GM21717 (cell line): ENCODE results near the gene CC2D2A.

ENCODE experiments used
- ATAC-seq: cut with Tn5 transposase; IDR thresholded peaks from one replicate; pipeline ENCODE4 v1.9.1; 2021; ENCODE audit warnings: mild to moderate bottlenecking, moderate library complexity; ENCODE audit not compliant: unreplicated experiment

The CC2D2A gene

DNA sequence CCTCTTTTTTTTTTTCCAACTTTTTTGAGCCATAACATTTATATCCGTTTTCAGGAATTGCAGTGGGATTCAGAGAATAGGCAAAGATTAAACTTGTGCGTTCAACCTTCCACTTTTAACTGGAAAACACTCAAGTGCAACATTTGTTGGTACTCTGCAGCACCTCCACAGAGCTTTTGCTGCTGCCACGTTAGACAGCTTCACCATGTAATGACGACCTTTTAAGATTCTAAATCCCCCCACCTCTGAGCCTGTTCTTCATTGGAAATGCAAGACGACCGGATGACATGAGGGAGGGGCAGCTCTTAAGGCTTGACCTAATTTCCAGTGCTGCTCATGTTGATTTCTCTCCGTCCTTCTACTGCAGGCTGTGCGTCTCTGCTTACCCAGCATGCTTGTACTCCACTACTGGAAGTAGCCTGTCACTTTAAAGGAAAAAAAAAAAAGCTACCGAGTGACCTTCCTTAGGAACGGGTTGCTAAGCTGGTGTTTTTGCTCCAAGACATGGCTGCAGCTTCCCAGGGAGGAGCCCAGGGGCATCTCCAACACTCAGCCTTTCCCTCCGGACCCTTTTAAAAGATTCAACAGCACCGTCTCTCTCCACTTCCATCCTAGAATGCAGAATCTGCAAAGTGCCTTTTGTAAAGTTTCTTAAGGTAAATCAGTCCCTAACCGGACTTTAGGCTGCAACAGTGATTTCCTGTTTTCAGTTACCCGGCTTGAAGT is at the start of gene CC2D2A:
TSS of gene CC2D2A (plus strand) at position 481 of the 726 bp plus-strand sequence. CDS start 6,051 bp downstream, outside the sequence.
- no peak for ATAC-seq

DNA sequence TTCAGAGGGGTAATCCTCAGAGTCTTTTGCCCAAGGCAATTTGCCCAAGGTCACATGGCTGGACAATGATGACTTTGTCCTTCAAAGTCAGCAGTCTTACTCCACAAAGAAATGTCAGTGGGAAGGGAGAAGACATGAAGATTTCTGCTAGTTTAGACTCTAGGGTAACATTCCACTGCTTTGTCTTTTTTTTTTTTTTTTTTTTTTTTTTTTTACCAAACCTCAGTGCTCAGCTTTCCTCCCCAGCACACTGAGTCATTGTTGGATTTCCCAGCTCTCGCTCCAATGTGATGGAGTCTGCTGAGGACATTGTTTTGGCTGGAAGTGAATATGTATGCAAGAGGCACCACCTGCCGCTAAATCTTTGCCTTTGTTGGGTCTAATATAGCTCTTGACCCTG is 49.0 kb upstream of the CC2D2A start:
- no peak for ATAC-seq

DNA sequence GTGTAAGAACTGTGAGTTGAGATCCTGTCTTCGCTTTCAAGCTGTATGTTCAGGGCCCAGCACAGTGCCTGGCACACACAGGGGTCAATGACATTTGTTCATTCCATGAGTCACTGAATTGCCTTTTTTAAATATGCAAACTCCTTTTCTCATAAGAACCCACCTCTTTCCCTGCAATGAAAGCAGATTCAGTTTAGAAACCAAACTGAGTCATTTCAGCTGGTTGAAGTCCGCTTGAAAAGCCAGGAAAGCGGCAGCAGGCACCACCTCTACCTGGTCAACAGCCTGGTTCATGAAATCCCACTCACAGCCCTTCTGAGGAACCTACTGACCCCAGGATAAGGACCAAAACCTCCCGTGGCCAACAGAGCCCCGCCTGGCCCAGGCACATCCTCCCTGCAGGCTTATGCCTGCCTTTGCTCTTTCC is 46.4 kb upstream of the CC2D2A start:
- peak; percentile 62 for ATAC-seq

DNA sequence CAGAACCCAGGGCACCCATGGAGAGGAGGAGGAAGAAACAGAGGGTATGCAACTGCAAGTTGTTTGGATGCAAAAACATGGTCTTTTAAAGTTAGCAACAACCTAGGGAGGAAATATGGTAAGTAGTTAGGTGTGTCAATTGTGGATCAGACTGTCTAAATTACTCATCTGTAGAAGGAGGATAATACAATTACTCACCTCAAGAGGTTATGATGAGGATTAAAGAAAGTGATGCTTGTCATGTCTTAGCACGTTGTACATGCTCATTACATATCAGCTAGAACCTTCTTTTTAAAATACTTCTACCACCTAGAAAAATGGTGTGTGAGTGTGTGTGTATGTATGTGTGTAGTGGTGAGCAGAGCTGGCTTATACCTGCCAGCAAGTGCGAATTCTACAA is 44.2 kb upstream of the CC2D2A start:
- no peak for ATAC-seq

DNA sequence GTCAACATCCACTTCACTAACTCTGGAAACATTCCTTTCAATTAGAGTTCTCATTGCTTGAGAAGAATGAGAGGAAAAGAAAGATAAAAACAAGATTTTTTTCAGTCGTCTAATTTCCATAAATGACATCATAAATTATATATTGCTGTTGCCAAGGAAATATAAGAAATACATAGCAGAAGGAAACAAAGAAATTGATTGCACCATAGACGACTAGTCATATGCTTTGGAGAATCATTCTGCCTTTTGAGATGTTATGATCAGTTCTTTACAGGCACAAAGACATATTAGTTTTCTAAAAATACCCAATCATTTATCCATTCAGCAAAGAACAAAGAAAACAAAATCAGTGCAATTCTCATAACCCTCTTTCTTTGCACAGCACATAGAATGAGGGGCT is 42.5 kb upstream of the CC2D2A start:
- no peak for ATAC-seq

DNA sequence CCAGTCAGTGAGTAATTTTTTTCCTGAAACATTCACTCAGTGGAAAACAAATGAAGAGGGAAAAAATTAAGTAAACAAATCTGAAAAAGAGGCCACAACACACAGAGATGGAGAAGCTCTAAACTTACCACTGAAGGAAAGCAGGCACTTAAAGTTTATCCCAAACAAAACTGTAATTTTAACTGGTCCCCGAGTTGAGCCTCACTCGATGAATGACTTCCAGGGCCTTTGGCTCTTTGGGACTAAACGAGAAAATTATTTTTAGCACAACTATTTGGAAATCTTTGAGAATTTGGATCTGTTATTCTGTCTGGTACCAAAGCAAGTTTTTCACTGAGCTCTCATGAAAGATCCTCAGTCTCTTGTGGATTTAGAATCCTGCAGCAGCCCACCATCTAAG is 42.0 kb upstream of the CC2D2A start, which contains the start of gene C1QTNF7:
TSS of gene C1QTNF7 (plus strand) at position 333 of the 400 bp plus-strand sequence. CDS start 7,711 bp downstream, outside the sequence.
- ATAC-seq = no peak

DNA sequence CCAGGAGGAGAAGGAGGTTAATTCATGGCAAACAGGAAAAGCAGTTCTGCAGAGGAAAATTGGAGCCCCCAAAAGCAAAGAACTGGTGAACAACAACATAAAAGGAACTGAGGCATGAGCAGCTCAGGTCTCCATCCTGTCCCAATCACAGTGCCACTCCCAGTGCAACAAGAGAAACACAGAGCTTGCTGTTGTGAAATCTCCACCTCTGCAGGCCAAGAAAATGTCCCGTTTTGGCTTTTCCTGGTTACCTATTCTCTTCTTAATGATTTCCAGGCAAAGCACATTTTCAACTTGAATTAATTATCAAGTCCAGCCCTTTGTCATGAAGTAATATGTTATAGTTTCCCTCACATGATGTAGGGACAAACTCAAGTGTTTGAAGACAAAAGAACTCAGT is 41.1 kb upstream of the CC2D2A start:
- ATAC-seq = no peak

DNA sequence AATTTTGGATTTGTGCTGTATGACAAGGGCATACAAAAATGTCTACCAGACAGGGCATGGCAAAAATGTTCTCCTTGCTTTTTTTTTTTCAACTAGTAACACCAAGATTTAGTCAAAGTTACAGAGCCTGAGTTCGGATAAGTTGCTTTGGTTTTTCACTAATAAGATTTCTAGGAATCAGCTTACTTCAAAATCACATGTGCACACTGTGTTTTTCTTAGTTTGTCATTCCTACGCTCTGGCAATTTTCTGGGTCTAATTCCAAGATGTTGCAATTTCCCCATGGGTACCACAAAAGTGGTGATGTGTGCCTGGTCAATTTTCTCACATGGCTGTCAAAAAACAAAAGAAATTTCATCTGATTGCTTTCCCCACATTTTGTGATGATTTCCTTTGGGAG is 35.6 kb upstream of the CC2D2A start:
- no peak for ATAC-seq

DNA sequence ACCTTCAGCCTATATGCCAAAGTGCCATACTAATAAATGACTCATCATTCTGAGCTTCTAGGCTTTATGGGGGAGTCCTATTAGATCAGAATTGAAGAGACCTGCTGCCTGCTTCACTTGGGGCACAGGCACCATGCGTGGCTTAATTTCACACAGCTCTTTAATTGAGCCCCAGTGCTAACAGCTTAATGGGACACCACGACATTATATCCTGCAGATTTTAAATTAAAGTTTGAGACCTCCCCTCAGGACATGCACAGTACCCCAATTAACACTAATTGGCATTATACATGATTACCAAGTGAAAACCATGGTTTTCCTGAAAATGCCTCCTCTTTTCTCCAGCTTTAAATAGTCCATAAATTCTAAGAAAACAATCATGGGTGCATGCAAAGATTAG is 35.0 kb upstream of the CC2D2A start:
- no peak for ATAC-seq

DNA sequence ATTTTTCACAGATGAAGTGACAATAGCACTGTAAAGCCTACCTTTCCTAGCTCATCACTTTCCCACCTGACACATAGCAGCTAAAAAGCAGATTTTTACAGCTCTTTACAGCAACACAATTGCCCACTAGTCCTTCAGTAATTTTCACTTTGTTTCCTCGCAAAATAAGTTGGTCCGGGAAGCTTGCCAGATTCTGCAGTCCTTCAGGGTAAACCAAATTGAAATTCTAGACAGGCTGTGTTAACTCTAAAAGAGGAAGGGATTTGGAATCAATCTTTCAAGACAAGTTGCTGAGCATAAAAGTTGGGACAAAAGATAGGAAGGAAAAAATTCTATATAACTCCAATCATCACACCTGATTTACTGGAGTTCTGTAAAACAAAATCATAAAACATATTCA is 33.2 kb upstream of the CC2D2A start:
- ATAC-seq = no peak

DNA sequence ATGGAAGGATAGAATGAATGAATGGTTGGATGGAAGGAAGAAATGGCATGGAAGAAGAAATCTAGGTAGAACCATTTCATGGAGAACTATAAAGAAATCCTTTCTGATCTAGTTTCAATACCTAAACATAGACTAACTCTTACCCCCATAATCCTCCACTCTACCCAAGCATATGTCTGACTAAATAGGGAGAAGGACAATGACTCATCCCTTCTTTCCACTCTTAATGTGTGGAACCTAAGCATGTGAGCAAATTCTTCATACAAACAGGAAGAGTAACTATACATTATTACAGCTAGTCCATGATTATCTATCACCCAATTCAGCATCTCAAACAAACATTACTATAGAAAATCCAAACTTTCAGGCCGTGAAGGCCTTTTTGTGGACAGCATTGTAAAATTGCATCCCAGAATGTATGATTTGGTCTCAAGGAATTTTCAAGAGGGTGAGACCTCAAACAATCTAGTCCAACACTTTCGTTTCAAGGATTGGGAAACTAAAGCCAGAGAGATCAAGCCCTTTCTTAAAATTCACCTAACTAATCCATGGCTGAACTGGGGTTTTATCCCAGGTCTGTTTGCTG is 30.6 kb upstream of the CC2D2A start:
- ATAC-seq = no peak

DNA sequence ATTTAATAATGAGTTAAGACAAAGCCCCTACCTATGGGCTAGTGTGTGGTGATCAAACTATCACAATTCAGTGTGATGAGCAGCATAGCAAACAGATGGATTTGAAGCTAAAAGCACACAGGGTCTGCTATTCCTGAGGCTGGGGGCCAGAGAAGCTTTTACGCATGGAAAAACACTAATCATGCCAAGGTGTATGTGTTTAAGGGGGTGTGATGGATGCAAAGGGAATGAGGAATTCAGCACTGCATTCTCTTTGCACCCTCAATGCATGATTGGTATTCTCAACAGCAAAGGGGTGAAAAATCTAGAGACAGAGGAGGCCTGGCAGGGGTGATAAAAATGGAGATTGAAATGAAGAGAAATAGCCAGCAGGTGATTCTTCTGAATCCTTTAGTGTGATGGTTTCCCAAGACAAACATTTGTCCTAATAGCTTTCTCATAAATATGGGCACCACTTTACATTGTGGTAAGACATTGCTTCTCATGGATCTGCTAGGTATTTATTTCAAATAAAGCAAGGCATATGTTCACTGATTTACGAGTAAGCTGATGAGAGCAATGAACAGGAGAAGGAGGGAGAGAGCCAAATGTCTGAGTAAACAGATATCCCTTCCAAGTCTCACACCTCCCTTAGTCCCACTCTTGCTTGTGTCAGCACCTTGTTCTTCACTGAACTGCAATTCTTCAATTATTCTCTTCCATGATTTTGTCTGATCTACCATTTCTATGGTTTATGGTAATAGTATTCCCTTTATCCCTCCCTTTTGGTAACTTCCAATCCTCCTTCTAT is 26.1 kb upstream of the CC2D2A start:
- no peak for ATAC-seq

DNA sequence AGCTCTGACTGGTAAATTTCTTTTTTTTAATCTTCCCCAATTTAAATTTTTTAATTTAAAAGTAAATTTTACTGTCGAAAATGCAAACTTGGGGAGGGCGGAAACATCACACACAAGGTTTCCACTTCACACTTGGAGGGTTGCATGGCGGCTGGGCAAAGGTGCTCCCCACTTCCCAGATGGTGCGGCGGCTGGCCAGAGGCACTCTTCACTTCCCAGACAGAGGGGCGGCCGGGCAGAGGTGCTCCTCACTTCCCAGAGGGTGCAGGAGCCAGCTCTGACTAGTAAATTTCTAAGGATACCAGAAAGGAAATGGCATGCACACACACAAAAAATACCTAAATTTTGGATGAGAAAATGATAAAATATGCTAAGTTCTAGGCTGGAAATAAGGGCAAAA is 25.4 kb upstream of the CC2D2A start:
- ATAC-seq = no peak

DNA sequence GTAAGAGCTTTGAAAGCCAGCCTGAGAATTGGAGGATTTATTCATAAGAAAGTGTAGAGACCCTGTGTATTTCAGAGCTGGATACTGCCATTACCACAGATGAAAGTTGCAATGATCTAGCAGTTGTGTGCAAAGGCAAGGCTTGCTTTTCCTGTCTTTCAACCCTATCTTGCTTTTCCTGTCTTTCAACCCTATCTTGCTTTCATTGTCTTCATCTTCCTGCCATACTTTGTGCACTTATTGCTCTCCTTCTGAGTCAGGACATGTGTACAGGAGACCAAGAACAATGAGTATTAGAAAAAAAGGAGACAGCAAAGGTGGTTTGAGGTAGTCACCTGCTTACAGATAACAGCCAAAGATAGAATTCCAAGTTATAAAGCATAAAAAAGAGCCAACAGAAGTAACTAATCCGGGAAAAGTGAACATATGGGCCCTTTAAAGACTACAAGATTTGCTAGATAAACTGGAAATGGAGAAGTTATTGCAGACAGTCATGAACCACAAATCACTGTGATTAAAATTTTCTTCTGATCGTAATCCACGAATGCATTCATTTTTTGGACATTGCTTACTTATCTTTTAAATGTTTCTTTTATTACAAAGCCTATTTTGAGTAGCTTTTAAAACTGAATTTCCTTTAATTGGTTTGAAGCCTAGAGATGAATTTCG is 24.7 kb upstream of the CC2D2A start:
- ATAC-seq = no peak

DNA sequence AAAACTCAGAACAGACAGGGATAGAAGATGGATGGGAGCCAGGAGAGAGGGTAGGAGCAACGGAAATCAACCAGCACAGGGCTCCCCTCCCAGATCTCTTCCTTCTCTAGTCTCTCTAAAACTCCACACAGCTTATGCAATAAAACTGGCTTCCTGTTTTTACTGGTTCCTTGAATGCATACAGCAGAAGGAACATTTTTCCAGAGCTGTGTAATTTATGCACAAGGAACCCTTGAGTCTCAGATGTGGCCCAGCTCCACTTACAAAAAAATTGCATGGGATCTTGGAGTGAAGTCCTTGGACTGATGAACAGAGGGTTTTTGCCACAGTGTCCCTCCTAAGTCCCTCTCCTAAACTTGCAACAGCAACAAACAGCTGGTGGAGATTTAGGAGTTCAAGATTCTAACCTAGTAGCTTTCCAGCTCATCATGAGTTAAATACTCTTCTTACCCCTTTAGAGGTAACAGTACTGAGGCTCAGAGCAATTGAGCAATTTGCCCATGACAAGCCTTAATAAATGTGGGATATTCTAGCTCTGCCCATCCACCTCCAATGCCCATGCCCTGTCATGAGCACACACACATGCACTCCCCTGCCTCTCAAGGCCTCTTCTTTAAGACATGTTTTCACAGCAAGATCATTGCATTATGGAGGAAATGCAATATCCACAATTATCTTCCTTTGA is 18.4 kb upstream of the CC2D2A start:
- no peak for ATAC-seq

DNA sequence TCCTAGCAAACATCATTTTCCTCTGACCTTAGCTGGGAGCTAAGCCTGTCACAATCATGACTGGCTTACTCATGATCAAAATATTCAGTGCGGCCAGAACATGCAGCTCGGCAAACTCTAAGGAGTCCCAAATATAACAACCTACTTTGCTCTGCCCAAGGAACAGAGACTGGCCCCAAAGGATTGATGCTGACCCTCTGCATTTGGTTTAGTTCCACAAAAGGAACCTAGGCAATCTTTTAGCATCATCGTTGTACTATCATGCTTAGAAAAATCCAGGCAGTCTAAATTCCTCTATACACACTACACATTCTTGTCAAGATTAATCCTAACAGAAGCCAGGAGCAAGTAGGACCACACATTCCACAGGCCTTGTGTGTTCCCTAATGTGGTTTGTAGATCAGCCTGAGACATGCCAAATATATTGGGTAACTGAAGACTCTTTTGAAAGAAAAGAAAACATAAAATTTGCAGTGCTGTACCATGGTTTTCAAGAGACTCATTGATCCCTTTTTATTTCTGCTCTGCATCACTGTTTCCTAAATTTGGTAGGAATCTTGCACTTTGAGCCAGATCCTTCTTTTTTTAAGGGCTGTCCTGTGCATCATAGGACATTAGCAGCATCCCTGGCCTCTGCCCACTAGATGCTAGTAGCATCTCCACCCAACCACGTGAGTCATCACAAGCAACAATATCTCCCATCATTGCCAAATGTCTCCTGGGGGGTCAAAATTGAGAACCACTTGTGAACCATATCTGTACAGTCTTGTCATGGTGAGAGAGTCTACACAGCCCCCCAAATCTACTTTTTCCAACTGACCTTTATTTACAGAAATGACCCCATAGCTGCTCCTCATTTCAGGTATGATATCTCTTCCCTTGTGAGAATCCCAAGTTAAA is 17.6 kb upstream of the CC2D2A start:
- no peak for ATAC-seq

DNA sequence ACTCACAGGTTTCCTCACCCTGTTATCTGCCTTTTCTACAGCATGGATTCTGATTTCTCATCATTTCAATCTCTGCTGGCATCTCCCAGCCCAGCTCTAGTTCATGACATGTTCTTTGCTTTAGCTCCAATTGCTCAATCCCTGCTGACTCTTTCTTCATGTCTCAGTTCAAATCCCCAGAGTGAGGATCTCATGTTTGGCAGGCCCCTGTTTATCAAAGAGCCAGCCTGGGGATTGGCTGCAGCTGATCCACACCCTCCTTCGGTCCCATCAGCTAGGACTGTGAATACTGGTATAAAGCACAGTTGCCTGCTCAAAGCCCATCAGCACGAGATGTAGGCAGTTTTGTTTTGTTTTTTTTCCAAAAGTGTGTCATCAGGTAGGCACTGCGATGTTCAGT is 14.4 kb upstream of the CC2D2A start:
- ATAC-seq = no peak

DNA sequence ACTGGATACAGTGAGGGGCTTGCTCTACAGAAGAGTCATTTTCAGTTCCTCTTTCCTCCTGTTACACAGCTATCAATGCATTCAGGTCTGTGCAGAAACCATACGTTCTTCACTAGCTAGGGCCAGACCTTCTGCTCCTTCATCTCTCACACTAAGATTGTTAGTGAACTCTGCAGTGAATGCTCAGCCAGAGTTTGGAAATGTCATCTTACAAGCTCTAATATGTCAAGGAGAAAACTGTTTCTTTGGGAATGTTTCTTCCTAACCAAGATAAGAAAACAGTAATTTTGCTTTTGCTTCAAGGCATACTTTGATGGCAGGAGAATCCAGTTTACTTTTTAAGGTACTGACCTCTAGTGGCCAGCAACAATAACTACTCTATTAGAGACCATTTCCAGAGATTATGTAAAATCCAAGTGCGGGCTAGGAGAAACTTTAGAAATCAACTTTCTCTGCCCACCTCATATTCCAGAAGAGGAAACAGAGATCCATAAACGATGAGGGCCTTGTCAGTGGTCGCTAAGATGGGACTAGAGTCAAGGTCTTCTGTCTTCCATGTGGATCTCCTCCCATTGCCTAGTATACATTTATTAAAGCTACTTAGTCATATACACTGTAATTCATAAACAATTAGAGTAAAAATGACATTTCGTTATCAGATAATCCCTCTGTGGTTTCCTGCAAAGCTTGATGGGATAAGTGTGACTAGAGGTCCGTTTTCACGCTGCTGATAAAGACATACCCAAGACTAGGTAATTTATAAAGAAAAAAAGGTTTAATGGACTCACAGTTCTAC is 12.1 kb upstream of the CC2D2A start:
- peak; percentile 98 for ATAC-seq

DNA sequence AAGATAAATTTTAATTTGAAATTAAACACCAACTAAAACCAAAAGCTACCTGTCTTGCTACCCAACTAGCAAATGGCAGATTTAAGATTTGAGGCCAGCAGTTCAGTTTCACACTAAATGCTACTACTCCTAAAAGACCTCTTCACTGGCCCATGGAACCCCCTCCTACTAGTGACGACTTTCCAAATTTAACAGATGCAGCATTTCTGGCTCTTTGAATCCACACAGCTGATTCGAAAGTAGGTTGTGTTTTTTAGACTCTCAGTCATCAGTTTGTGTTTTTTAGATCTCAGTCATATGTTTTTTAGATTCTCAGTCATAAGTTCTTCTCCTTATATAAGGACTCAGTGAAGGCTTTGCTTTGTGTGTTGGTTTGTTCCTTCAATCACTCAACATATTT is 11.1 kb upstream of the CC2D2A start:
- no peak for ATAC-seq
